Measurements from ENCODE around the gene SLC23A3.
"Not testable (repeated sequence)": the region's sequence is repeated elsewhere in the genome, so short reads cannot be mapped to it uniquely, and the experiment has no call there.

Gene SLC23A3

GRCh38 chr2:219205981-219206327 is 36.1 kb upstream of the SLC23A3 start:
- in situ Hi-C loops (cut with MboI; ENCODE audit: low sequenced_read_pairs) = no loop called here

DNA sequence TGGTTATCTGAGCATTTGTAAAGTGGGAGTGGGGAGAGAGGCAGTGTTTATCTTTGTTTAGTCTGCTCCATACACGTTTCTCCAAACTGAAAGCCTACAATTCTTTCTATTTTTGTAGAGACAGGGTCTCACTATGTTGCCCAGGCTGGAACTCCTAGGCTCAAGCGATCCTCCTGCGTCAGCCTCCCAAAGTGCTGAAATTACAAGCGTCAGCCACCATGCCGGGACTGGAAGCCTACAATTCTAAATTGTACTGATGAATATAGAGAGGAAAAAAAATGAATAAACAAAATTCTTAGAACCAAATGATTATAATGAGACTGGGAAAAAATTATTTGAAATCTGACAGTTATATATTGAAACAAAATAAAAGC is 35.3 kb upstream of the SLC23A3 start:
- in situ Hi-C loops (cut with MboI; ENCODE audit: low sequenced_read_pairs) = no loop called here

DNA sequence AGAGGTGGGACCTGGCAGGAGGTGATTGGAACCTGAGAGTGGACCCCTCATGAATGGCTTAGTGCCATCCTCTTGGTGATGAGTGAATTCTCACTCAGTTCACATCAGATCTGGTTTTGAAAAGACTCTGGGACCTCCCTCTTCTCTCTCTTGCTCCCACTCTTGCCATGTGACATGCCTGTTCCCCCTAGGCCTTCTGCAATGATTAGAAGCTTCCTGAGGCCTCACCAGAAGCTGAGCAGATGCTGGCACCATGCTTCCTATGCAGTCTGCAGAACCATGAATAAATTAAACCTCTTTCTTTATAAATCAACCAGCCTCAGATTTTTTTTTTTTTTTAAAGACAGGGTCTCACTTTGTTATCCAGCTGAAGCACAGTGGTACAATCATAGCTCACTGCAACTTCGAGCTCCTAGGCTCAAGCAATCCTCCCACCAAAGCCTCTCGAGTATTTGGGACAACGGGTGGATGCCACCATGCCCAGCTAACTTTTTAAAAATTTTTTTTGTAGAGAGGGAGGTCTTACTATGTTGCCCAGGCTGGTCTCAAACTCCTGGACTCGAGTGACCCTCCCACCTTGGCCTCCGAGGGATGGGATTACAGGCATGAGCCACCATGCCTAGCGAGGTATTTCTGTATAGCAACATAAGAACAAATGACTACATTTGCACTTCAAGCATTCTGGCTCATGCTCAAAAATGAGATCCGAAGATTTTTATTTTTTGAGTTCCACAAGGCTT is 34.8 kb upstream of the SLC23A3 start:
- in situ Hi-C loops (cut with MboI; ENCODE audit: low sequenced_read_pairs) = no loop called here

DNA sequence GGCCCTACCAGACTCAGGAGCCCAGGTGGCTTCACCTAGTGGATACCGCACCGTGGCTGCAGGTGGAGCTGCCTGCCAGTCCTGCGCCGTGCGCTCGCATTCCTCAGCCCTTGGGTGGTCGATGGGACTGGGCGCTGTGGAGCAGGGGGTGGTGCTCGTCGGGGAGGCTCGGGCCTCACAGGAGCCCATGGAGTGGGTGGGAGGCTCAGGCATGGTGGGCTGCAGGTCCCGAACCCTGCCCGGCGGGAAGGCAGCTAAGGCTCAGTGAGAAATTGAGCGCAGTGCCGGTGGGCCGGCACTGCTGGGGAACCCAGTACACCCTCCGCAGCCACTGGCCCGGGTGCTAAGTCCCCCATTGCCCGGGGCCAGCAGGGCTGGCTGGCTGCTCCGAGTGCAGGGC is 31.5 kb upstream of the SLC23A3 start:
- in situ Hi-C loops (cut with MboI; ENCODE audit: low sequenced_read_pairs) = not testable (repeated sequence)

GRCh38 chr2:219200502-219201326 is 30.9 kb upstream of the SLC23A3 start:
- in situ Hi-C loops (cut with MboI; ENCODE audit: low sequenced_read_pairs) = not testable (repeated sequence)

GRCh38 chr2:219199470-219200211 is 29.8 kb upstream of the SLC23A3 start:
- in situ Hi-C loops (cut with MboI; ENCODE audit: low sequenced_read_pairs) = no loop called here

- in situ Hi-C loops (cut with MboI; ENCODE audit: low sequenced_read_pairs) = no loop called here
These were observed 29.1 kb upstream of the SLC23A3 start for GRCh38 chr2:219198974-219199373.

GRCh38 chr2:219197388-219197787 is 27.6 kb upstream of the SLC23A3 start:
- in situ Hi-C loops (cut with MboI; ENCODE audit: low sequenced_read_pairs) = no loop called here

DNA sequence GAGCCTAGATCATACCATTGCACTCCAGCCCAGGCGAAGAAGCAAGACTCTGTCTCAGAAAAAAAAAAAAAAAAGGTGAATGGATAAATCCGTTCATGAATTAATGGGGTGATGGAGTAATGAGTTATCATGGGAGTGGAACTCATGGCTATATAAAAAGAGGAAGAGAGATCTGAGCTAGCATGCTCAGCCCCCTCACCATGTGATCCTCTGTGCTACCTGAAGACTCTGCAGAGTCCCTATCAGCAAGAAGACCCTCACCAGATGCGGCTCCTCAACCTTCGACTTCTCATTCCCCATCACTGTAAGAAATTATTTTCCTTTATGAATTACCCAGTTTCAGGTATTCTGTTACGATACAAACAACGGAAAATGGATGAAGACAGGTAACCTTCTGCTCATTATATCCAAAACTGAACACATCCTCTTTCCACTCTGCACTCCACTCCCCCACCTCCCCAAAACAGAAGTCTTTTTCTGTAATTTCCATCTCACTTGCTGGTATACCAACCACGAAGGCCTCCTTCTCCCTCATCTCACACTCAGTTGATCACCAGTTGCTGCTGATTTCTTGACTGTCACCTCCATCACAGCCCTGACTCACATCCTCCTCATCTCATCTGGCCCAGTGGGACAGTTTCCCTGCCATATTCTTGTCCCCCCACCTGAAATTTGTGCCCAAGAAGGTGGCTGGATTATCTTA is 17.1 kb upstream of the SLC23A3 start:
- in situ Hi-C loops (cut with MboI; ENCODE audit: low sequenced_read_pairs) = no loop called here

GRCh38 chr2:219184121-219184520 is 14.3 kb upstream of the SLC23A3 start:
- in situ Hi-C loops (cut with MboI; ENCODE audit: low sequenced_read_pairs) = no loop called here

GRCh38 chr2:219183151-219183772 is 13.4 kb upstream of the SLC23A3 start:
- in situ Hi-C loops (cut with MboI; ENCODE audit: low sequenced_read_pairs) = no loop called here

- in situ Hi-C loops (cut with MboI; ENCODE audit: low sequenced_read_pairs) = no loop called here
These were observed 12.7 kb upstream of the SLC23A3 start for GRCh38 chr2:219182331-219183150.

- in situ Hi-C loops (cut with MboI; ENCODE audit: low sequenced_read_pairs) = no loop called here
These were observed 11.7 kb upstream of the SLC23A3 start for GRCh38 chr2:219181531-219181930.

DNA sequence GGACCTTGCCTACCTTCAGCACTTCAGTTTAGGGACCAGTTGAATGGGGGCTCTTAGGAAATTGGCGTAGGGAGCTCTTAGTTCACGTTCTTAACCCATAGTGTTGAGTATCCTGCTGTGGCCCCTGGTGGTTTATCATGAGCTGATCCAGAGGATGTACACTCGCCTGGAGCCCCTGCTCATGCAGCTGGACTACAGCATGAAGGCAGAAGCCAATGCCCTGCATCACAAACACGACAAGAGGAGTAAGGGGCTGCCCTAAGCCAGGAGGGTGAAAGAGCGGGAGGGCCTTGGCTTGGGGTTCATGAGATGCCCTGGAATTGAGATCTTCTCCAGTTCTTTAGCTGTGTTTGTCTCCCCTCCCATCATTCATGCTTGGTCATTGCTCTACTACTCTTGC is 11.1 kb upstream of the SLC23A3 start:
- in situ Hi-C loops (cut with MboI; ENCODE audit: low sequenced_read_pairs) = no loop called here

DNA sequence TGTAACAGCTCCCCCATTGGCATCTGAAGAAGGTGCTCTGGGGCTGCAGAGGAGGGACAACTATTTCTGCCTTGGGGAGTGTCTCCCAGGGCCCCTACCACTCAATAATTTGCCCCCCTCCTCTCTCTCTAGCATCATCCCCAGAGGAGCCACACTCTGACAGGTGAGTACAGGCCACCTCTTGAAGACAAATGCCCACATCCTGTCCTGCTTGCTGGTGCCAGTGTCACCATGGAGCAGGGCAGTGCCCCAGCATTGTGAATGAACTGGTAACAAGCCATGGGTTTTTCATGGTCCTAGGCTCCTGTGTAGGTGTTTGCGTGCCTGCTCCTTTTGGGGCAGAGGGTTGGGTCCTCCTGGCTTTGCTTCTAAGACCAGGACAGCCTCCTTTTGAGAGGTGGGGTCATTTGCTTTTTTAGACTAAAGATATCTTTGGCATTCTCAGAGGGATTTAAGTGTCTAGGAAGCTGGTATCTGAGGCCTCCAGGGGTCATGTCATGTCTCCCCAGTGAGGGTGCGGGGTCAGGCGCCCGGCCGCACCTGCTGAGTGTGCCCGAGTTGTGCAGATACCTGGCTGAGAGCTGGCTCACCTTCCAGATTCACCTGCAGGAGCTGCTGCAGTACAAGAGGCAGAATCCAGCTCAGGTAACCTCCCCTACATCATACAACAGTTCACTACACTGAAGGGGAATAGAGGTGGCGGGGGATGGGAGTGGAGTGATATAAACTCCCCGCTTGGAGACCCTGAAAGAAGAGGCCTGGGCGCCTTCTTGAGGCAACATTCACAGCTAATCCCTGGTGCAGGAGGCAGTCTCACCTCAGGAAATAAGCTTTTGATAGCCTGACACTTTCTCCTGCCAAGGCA is 10.0 kb upstream of the SLC23A3 start:
- in situ Hi-C loops (cut with MboI; ENCODE audit: low sequenced_read_pairs) = no loop called here

GRCh38 chr2:219178377-219179175 is 8.7 kb upstream of the SLC23A3 start:
- in situ Hi-C loops (cut with MboI; ENCODE audit: low sequenced_read_pairs) = no loop called here

DNA sequence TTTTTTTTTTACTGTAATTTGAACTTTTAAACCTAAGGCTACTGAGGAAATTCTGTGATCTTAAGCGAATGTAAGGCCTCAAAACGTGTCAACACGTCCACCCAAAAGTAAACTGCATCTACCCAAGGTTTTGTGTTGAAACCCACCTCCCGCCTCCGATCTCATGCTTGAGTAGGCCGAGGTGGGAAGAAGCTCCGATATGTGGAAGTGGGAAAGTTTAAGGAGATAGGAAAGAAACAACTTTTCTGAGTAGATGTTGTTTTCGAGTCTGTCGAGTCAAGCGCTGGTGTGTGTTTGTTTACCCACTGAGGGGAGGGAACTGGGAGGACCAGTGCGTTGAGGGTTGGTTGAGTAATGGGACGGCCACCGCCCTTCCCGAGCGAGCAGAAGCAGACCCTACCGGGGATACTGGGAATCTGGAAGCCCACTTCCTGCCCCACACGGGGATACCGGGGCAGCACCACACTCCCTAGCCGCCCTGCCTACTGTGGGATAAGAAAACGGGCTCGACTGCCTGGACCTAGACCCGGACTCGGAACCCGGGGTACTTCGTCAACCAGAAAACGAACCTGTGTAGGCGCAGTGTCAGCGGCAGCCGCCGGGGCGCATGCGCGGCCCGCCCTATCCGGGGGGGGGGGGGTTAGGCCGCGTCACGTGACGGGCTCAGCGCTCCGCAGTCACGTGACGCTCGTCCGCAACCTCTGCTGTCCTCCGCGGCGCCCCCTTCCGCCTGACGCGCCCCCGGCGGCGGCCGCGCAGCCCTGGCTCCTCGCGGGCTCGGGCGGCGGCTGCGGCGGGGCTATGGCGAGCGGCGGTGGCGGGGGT is 7.9 kb upstream of the SLC23A3 start, which contains the start of gene RETREG2:
RETREG2 (plus strand) TSS at position 724 of the 825 bp plus-strand sequence; CDS start at position 802, 78 bp downstream.
- in situ Hi-C loops (cut with MboI; ENCODE audit: low sequenced_read_pairs) = no loop called here
